ENCODE data around the gene COG4. TPM values are rescaled to one million over a fixed set of nuclear protein-coding genes. Genes with fewer than 3 reads are reported as not detected.
A peak's percentile ranks its signal among the peaks of the same experiment; 100 is the strongest.

The COG4 gene
- total RNA-seq, 1 experiment from 2014 or later: 35.5 TPM

DNA sequence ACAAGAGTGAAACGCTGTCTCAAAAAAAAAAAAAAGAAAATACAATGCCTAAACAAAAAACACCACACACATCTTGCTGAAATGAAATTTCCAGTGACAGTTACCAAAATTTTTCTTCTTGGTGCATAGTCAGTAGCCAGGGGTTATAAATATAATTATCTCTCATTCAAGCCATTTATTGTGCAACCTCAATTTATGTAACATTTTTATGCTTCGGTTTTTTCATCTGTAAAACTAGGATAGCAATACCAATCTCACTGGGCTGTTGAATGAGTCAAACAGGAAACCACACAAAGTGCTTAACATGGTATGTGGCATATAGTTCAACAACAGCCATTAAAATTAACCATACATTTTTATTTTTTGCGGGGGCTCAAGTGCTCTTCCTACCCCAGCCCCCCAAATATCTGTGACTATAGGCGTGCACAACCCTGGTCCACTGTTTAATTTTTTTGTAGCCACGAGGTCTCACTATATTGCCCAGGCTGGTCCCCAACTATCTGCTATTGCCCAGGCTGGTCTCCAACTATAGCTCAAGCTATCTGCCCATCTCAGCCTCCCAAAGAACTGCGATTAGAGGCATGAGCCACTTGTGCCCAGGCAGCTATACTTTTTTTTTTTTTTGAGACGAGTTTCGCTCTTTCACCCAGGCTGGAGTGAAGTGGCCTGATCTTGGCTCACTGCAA, 2.6 kb downstream of the COG4 start:
- Histone ChIP-seq H3K4me1 (ENCODE audit: insufficient read depth, low read length) (peaks cover 17% of the 10 kb centered on the region), H3F3A (ENCODE audit: low read length, unreplicated experiment) (no peaks in the 10 kb centered on the region), H3K4me3 (ENCODE audit: low read length) (no peak overlapping the region), H3K36me3 (ENCODE audit: low read depth, low read length) (no peaks in the 10 kb centered on the region), H3K79me2 (ENCODE audit: low read length) (peaks cover 45% of the 10 kb centered on the region), H3K27ac (ENCODE audit: low read length) (peak overlapping the region; percentile 51), H3K9ac (ENCODE audit: low read length) (no peak overlapping the region), H4K20me1 (ENCODE audit: low read length) (no peaks in the 10 kb centered on the region), H2AFZ (ENCODE audit: low read length) (no peak overlapping the region), H3K9me3 (ENCODE audit: low read length) (no peaks in the 10 kb centered on the region), H3K27me3 (ENCODE audit: low read length) (no peaks in the 10 kb centered on the region), H3K4me2 (ENCODE audit: low read length) (peak overlapping the region; percentile 64), H3K9me2 (replicated peaks; ENCODE audit: low read length) (no peaks in the 10 kb centered on the region)
- intact Hi-C loops (cut with micrococcal nuclease): no loop called here
- peak; percentile 49 for ATAC-seq
- BruUV-seq (replicated peaks): no TSS peak
- peak; percentile 64 for DNase-seq
- no peak for TF ChIP-seq EZH2phosphoT487 (IDR thresholded peaks at IDR 0.05; ENCODE audit: borderline replicate concordance, low read length)
- TF ChIP-seq, protein P1, sequence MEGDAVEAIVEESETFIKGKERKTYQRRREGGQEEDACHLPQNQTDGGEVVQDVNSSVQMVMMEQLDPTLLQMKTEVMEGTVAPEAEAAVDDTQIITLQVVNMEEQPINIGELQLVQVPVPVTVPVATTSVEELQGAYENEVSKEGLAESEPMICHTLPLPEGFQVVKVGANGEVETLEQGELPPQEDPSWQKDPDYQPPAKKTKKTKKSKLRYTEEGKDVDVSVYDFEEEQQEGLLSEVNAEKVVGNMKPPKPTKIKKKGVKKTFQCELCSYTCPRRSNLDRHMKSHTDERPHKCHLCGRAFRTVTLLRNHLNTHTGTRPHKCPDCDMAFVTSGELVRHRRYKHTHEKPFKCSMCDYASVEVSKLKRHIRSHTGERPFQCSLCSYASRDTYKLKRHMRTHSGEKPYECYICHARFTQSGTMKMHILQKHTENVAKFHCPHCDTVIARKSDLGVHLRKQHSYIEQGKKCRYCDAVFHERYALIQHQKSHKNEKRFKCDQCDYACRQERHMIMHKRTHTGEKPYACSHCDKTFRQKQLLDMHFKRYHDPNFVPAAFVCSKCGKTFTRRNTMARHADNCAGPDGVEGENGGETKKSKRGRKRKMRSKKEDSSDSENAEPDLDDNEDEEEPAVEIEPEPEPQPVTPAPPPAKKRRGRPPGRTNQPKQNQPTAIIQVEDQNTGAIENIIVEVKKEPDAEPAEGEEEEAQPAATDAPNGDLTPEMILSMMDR (conservative IDR thresholded peaks at IDR 0.05; ENCODE audit: low read depth, low read length): no peak
- TF ChIP-seq EZH2 (IDR thresholded peaks at IDR 0.05; ENCODE audit: low read length, unreplicated experiment): no peak
- ChIA-PET POLR2A (ENCODE audit: unreplicated experiment) (no interaction called here), CTCF (no interaction called here)

DNA sequence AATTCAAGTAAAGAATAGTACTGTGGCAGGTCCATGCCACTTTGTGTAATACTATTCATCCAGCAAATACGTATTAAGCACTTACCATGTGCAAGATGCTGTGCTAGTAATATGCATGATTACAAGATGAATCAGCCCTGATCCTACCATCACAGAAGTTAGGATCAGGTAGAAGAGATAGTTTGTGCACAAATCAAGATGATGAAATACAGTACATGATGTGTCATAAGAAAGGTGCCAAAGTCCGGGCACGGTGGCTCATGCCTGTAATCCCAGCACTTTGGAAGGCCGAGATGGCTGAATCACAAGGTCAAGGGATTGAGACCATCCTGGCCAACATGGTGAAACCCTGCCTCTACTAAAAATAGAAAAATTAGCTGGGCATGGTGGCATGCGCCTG, 10.9 kb downstream of the COG4 start:
- Histone ChIP-seq H3F3A (ENCODE audit: low read length, unreplicated experiment) (no peaks in the 10 kb centered on the region), H3K4me3 (ENCODE audit: low read length) (no peak overlapping the region), H3K9me3 (ENCODE audit: low read length) (no peaks in the 10 kb centered on the region), H3K79me2 (ENCODE audit: low read length) (no peaks in the 10 kb centered on the region), H3K4me2 (ENCODE audit: low read length) (no peak overlapping the region), H3K36me3 (ENCODE audit: low read depth, low read length) (peaks cover 7% of the 10 kb centered on the region; the same call in 1 of the 2 replicates), H2AFZ (ENCODE audit: low read length) (no peak overlapping the region), H3K9ac (ENCODE audit: low read length) (no peak overlapping the region), H3K27me3 (ENCODE audit: low read length) (no peaks in the 10 kb centered on the region), H3K9me2 (replicated peaks; ENCODE audit: low read length) (no peaks in the 10 kb centered on the region), H3K27ac (ENCODE audit: low read length) (no peak overlapping the region), H3K4me1 (ENCODE audit: insufficient read depth, low read length) (0 out of 2 replicates have a peak, but pooled peaks cover 13% of the 10 kb centered on the region), H4K20me1 (ENCODE audit: low read length) (no peaks in the 10 kb centered on the region)
- TF ChIP-seq EZH2phosphoT487 (IDR thresholded peaks at IDR 0.05; ENCODE audit: borderline replicate concordance, low read length) (no peak), EZH2 (IDR thresholded peaks at IDR 0.05; ENCODE audit: low read length, unreplicated experiment) (no peak)
- TF ChIP-seq, protein P1 (conservative IDR thresholded peaks at IDR 0.05; ENCODE audit: low read depth, low read length): no peak
- DNase-seq (peak; percentile 66), ATAC-seq (peak; percentile 60)
- intact Hi-C loops (cut with micrococcal nuclease): no loop called here
- ChIA-PET CTCF (no interaction called here), POLR2A (ENCODE audit: unreplicated experiment) (no interaction called here)
- no TSS peak for BruUV-seq (replicated peaks)

DNA sequence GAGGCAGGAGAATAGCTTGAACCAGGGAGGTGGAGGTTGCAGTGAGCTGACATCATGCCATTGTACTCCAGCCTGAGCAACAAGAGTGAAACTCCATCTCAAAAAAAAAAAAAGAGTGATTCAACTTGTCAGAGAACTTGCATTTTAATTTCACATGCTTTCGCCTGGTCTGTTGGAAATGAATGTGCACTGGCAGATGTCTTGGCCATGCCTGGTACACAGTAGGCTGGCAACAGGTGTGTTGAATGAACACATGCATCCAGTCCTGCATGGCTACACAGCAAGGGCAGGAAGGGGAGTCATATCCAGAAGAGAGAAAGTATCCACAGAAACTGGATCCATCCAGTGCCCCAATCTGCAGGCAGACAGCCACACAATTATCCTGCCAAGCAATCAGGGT, 11.5 kb downstream of the COG4 start:
- ATAC-seq: no peak
- Histone ChIP-seq H3F3A (ENCODE audit: low read length, unreplicated experiment) (no peaks in the 10 kb centered on the region), H3K79me2 (ENCODE audit: low read length) (no peaks in the 10 kb centered on the region), H3K9ac (ENCODE audit: low read length) (no peak overlapping the region), H4K20me1 (ENCODE audit: low read length) (no peaks in the 10 kb centered on the region), H3K4me3 (ENCODE audit: low read length) (no peak overlapping the region), H3K27ac (ENCODE audit: low read length) (no peak overlapping the region), H3K4me2 (ENCODE audit: low read length) (no peak overlapping the region), H3K4me1 (ENCODE audit: insufficient read depth, low read length) (0 out of 2 replicates have a peak, but pooled peaks cover 13% of the 10 kb centered on the region), H3K9me3 (ENCODE audit: low read length) (no peaks in the 10 kb centered on the region), H2AFZ (ENCODE audit: low read length) (no peak overlapping the region), H3K36me3 (ENCODE audit: low read depth, low read length) (peaks cover 7% of the 10 kb centered on the region; the same call in 1 of the 2 replicates), H3K9me2 (replicated peaks; ENCODE audit: low read length) (no peaks in the 10 kb centered on the region), H3K27me3 (ENCODE audit: low read length) (no peaks in the 10 kb centered on the region)
- ChIA-PET CTCF (no interaction called here), POLR2A (ENCODE audit: unreplicated experiment) (no interaction called here)
- DNase-seq: no peak
- intact Hi-C loops (cut with micrococcal nuclease): no loop called here
- BruUV-seq (replicated peaks): no TSS peak
- TF ChIP-seq, protein P1 (conservative IDR thresholded peaks at IDR 0.05; ENCODE audit: low read depth, low read length): no peak
- TF ChIP-seq EZH2 (IDR thresholded peaks at IDR 0.05; ENCODE audit: low read length, unreplicated experiment) (no peak), EZH2phosphoT487 (IDR thresholded peaks at IDR 0.05; ENCODE audit: borderline replicate concordance, low read length) (no peak)
